ENCODE measurements around the gene FAM219A. TPM values are rescaled to one million over a fixed set of nuclear protein-coding genes. Genes with fewer than 3 reads are reported as not detected.

Gene FAM219A
- total RNA-seq, 1 experiment from 2014 or later: 38.6 TPM

DNA sequence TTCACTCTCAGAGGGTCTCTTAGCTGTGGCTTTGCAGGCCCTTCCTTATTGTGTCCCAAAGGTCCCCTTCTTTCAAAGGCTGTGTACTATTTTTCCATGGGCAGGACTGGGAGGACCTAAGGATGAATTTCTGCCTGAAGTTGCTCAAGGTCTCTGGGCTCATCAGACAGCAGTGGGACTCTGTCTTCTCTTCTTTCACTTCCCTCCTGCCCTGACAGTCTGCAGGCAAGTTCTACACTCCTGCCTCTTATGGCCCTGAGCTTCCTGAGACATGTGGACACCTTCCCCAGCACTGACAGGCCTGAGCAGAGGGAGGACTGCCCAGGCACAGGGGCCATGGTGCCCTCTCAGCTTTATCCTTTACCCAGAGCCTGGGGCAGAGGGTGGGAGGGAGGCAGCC lies 49.6 kb upstream of the FAM219A start:
- BruUV-seq (replicated peaks): no TSS peak
- no peaks in the 10 kb centered on the region for H3K9me3 ChIP-seq (ENCODE audit: control insufficient read depth, insufficient read depth, low read depth, low read length)
- no peak overlapping the region for H3K4me3 ChIP-seq (ENCODE audit: low read depth in 2 of 2, low read length in 2 of 2)
- ChIA-PET CTCF (no interaction called here), POLR2A (no interaction called here)
- no peak overlapping the region for H3K27ac ChIP-seq (ENCODE audit: low read length)
- DNase-seq (ENCODE audit: low read depth, low spot score) (no peak), ATAC-seq (no peak)
- no peaks in the 10 kb centered on the region for H3K27me3 ChIP-seq (ENCODE audit: control insufficient read depth, insufficient read depth, low read length)
- no peak for TF ChIP-seq TCF7L2 (IDR thresholded peaks at IDR 0.05; ENCODE audit: low read depth, low read length)
- TF ChIP-seq, protein P1, sequence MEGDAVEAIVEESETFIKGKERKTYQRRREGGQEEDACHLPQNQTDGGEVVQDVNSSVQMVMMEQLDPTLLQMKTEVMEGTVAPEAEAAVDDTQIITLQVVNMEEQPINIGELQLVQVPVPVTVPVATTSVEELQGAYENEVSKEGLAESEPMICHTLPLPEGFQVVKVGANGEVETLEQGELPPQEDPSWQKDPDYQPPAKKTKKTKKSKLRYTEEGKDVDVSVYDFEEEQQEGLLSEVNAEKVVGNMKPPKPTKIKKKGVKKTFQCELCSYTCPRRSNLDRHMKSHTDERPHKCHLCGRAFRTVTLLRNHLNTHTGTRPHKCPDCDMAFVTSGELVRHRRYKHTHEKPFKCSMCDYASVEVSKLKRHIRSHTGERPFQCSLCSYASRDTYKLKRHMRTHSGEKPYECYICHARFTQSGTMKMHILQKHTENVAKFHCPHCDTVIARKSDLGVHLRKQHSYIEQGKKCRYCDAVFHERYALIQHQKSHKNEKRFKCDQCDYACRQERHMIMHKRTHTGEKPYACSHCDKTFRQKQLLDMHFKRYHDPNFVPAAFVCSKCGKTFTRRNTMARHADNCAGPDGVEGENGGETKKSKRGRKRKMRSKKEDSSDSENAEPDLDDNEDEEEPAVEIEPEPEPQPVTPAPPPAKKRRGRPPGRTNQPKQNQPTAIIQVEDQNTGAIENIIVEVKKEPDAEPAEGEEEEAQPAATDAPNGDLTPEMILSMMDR (IDR thresholded peaks at IDR 0.05): no peak
- in situ Hi-C loops (cut with HindIII; ENCODE audit: low pct_unique_long_range_greater_than_20kb, low sequenced_read_pairs) (no loop called here), intact Hi-C loops (cut with micrococcal nuclease; ENCODE audit: unreplicated experiment) (no loop called here)
- no peaks in the 10 kb centered on the region for H3K36me3 ChIP-seq (ENCODE audit: control insufficient read depth, insufficient read depth, low read length)
- peaks cover 7% of the 10 kb centered on the region; the same call in 1 of the 2 replicates for H3K4me1 ChIP-seq (ENCODE audit: control insufficient read depth, insufficient read depth, low read length)

GRCh38 chr9:34507556-34507955 lies 49.2 kb upstream of the FAM219A start:
- no TSS peak for BruUV-seq (replicated peaks)
- no peak for ATAC-seq
- POLR2A ChIA-PET: no interaction called here
- no peak overlapping the region for H3K4me3 ChIP-seq (ENCODE audit: low read depth in 2 of 2, low read length in 2 of 2)
- H3K27ac ChIP-seq (ENCODE audit: low read length): no peak overlapping the region
- TF ChIP-seq TCF7L2 (IDR thresholded peaks at IDR 0.05; ENCODE audit: low read depth, low read length): no peak
- no peak for TF ChIP-seq SIN3A (IDR thresholded peaks at IDR 0.05; ENCODE audit: borderline replicate concordance, insufficient read depth, low read depth, low read length)
- TF ChIP-seq REST (IDR thresholded peaks at IDR 0.05; ENCODE audit: insufficient read depth in 1 of 2, low read depth in 2 of 2, low read length in 1 of 2): no peak
- TF ChIP-seq POLR2AphosphoS5 (IDR thresholded peaks at IDR 0.05; ENCODE audit: low read depth, low read length): no peak
- TF ChIP-seq, protein P1 (IDR thresholded peaks at IDR 0.05): no peak
- in situ Hi-C loops (cut with HindIII; ENCODE audit: low pct_unique_long_range_greater_than_20kb, low sequenced_read_pairs): no loop called here
- CTCF ChIA-PET: no interaction called here
- H3K9me3 ChIP-seq (ENCODE audit: control insufficient read depth, insufficient read depth, low read depth, low read length): no peaks in the 10 kb centered on the region
- H3K27me3 ChIP-seq (ENCODE audit: control insufficient read depth, insufficient read depth, low read length): no peaks in the 10 kb centered on the region
- no peak for DNase-seq (ENCODE audit: low read depth, low spot score)
- H3K36me3 ChIP-seq (ENCODE audit: control insufficient read depth, insufficient read depth, low read length): no peaks in the 10 kb centered on the region
- intact Hi-C loops (cut with micrococcal nuclease; ENCODE audit: unreplicated experiment): no loop called here
- peaks cover 9% of the 10 kb centered on the region; the same call in 1 of the 2 replicates for H3K4me1 ChIP-seq (ENCODE audit: control insufficient read depth, insufficient read depth, low read length)
